Nephron (organoid): ENCODE measurements around the gene TAC1.

Experiments
- H3K27ac Mint-ChIP-seq, 3 experiments: 2 replicates each; pipeline ENCODE4 v1.8.0; 2020; ENCODE audit warnings: mixed read lengths in 3 of 3, mild to moderate bottlenecking in 2 of 3, moderate library complexity in 1 of 3
- H3K27me3 Mint-ChIP-seq: 2 replicates; pipeline ENCODE4 v1.8.0; 2021; ENCODE audit warnings: low read depth, mild to moderate bottlenecking, moderate library complexity, mixed read lengths
- H3K36me3 Mint-ChIP-seq: 2 replicates; pipeline ENCODE4 v1.8.0; 2020; ENCODE audit warnings: low read depth, mixed read lengths
- H3K4me1 Mint-ChIP-seq: 2 replicates; pipeline ENCODE4 v1.8.0; 2020; ENCODE audit warnings: mixed read lengths
- H3K4me3 Mint-ChIP-seq, 3 experiments: 2 replicates each; pipeline ENCODE4 v1.8.0; 2020; ENCODE audit warnings: mild to moderate bottlenecking in 3 of 3, mixed read lengths in 3 of 3, moderate library complexity in 2 of 3
- H3K9me3 Mint-ChIP-seq: 2 replicates; pipeline ENCODE4 v1.8.0; 2020; ENCODE audit warnings: mixed read lengths
- CTCF ChIP-seq, 3 experiments: fragments of 200-600 bp; sonication (generic); IDR thresholded peaks; one replicate each; pipeline ENCODE4 v1.5.0; 2021; ENCODE audit warnings: antibody characterized with exemption in 3 of 3; ENCODE audit not compliant: unreplicated experiment in 3 of 3

TAC1 gene

GRCh38 chr7:97732565-97733275 is 834 bp downstream of the TAC1 start:
- Mint-ChIP-seq H3K27ac (no peak overlapping the region), H3K36me3 (no peaks in the 10 kb centered on the region), H3K27me3 (peaks cover 91% of the 10 kb centered on the region), H3K4me1 (peaks cover 25% of the 10 kb centered on the region), H3K9me3 (no peaks in the 10 kb centered on the region), H3K4me3 (peak overlapping the region; percentile 85 to 88 (median 86))
- TF ChIP-seq CTCF (IDR thresholded peaks at IDR 0.05; ENCODE audit: unreplicated experiment in 3 of 3) = no peak

GRCh38 chr7:97733276-97734161 is 1.6 kb downstream of the TAC1 start:
- Mint-ChIP-seq H3K27me3 (peaks cover 90% of the 10 kb centered on the region), H3K4me1 (peaks cover 25% of the 10 kb centered on the region)

GRCh38 chr7:97734255-97734654 is 2.4 kb downstream of the TAC1 start:
- Mint-ChIP-seq H3K36me3 (no peaks in the 10 kb centered on the region), H3K27me3 (peaks cover 87% of the 10 kb centered on the region), H3K4me1 (peaks cover 25% of the 10 kb centered on the region), H3K9me3 (no peaks in the 10 kb centered on the region), H3K4me3 (peak overlapping the region; percentile 50 to 85 (median 65)), H3K27ac (no peak overlapping the region)
- no peak for TF ChIP-seq CTCF (IDR thresholded peaks at IDR 0.05; ENCODE audit: unreplicated experiment in 3 of 3)

More at GRCh38 chr7:97733276-97734161, 1.6 kb downstream of the TAC1 start:
- Mint-ChIP-seq H3K36me3 (no peaks in the 10 kb centered on the region), H3K4me3 (peak overlapping the region; percentile 85 to 88 (median 86)), H3K9me3 (no peaks in the 10 kb centered on the region), H3K27ac (no peak overlapping the region)
- no peak for TF ChIP-seq CTCF (IDR thresholded peaks at IDR 0.05; ENCODE audit: unreplicated experiment in 3 of 3)

GRCh38 chr7:97735075-97735474 is 3.2 kb downstream of the TAC1 start:
- H3K4me1 Mint-ChIP-seq = peaks cover 25% of the 10 kb centered on the region
- peaks cover 84% of the 10 kb centered on the region for H3K27me3 Mint-ChIP-seq
- H3K36me3 Mint-ChIP-seq = no peaks in the 10 kb centered on the region
- no peak overlapping the region for H3K27ac Mint-ChIP-seq
- H3K9me3 Mint-ChIP-seq = no peaks in the 10 kb centered on the region
- no peak for TF ChIP-seq CTCF (IDR thresholded peaks at IDR 0.05; ENCODE audit: unreplicated experiment in 3 of 3)
- no peak overlapping the region for H3K4me3 Mint-ChIP-seq

- Mint-ChIP-seq H3K4me3 (no peak overlapping the region), H3K36me3 (no peaks in the 10 kb centered on the region), H3K27me3 (no peaks in the 10 kb centered on the region), H3K9me3 (no peaks in the 10 kb centered on the region), H3K27ac (no peak overlapping the region), H3K4me1 (no peaks in the 10 kb centered on the region)
- TF ChIP-seq CTCF (IDR thresholded peaks at IDR 0.05; ENCODE audit: unreplicated experiment in 3 of 3) = no peak
Measured at GRCh38 chr7:97748482-97748881, 16.6 kb downstream of the TAC1 start.
